ENCODE measurements around the gene GDF15.
"Not testable (repeated sequence)": the region's sequence is repeated elsewhere in the genome, so short reads cannot be mapped to it uniquely, and the experiment has no call there.

Gene GDF15

GRCh38 chr19:18385675-18386542 is at the start of gene GDF15:
Gene GDF15, plus strand, starts transcription at chr19:18386158. Its CDS starts 32 bp downstream, at chr19:18386190.
- no peak for DNase-seq (ENCODE audit: low read depth in 2 of 2)

GRCh38 chr19:18338541-18338940 is 47.4 kb upstream of the GDF15 start:
- no peak for DNase-seq (ENCODE audit: low read depth in 2 of 2)

GRCh38 chr19:18339723-18340122 is 46.2 kb upstream of the GDF15 start:
- no peak for DNase-seq (ENCODE audit: low read depth in 2 of 2)

- DNase-seq (ENCODE audit: low read depth in 2 of 2): peak; percentile 35 to 47
Measured at GRCh38 chr19:18340190-18340989, 45.6 kb upstream of the GDF15 start, which contains the start of gene PGPEP1. Gene PGPEP1, plus strand, starts transcription at chr19:18340598. Its CDS starts 84 bp downstream, at chr19:18340682.

GRCh38 chr19:18340990-18341868 is 44.7 kb upstream of the GDF15 start:
- DNase-seq (ENCODE audit: low read depth in 2 of 2): peak; percentile 38 to 43

- no peak for DNase-seq (ENCODE audit: low read depth in 2 of 2)
Measured at GRCh38 chr19:18342090-18342632, 43.8 kb upstream of the GDF15 start.

GRCh38 chr19:18344582-18344950 is 41.4 kb upstream of the GDF15 start:
- no peak for DNase-seq (ENCODE audit: low read depth in 2 of 2)

- DNase-seq (ENCODE audit: low read depth in 2 of 2): no peak
Measured at GRCh38 chr19:18345296-18345695, 40.7 kb upstream of the GDF15 start.

- DNase-seq (ENCODE audit: low read depth in 2 of 2): no peak
Measured at GRCh38 chr19:18346091-18346490, 39.9 kb upstream of the GDF15 start.

- no peak for DNase-seq (ENCODE audit: low read depth in 2 of 2)
Measured at GRCh38 chr19:18348171-18348570, 37.8 kb upstream of the GDF15 start.

- DNase-seq (ENCODE audit: low read depth in 2 of 2): not testable (repeated sequence)
Measured at GRCh38 chr19:18348818-18349339, 37.1 kb upstream of the GDF15 start.

- no peak for DNase-seq (ENCODE audit: low read depth in 2 of 2)
Measured at GRCh38 chr19:18349524-18350128, 36.3 kb upstream of the GDF15 start.

- DNase-seq (ENCODE audit: low read depth in 2 of 2): no peak
Measured at GRCh38 chr19:18350490-18350889, 35.5 kb upstream of the GDF15 start.

GRCh38 chr19:18351544-18351943 is 34.4 kb upstream of the GDF15 start:
- DNase-seq (ENCODE audit: low read depth in 2 of 2): no peak

- no peak for DNase-seq (ENCODE audit: low read depth in 2 of 2)
Measured at GRCh38 chr19:18353378-18354005, 32.5 kb upstream of the GDF15 start.

GRCh38 chr19:18354743-18355142 is 31.2 kb upstream of the GDF15 start:
- DNase-seq (ENCODE audit: low read depth in 2 of 2): not testable (repeated sequence)

- no peak for DNase-seq (ENCODE audit: low read depth in 2 of 2)
Measured at GRCh38 chr19:18357041-18357440, 28.9 kb upstream of the GDF15 start.

- no peak for DNase-seq (ENCODE audit: low read depth in 2 of 2)
Measured at GRCh38 chr19:18361646-18362045, 24.3 kb upstream of the GDF15 start.

- DNase-seq (ENCODE audit: low read depth in 2 of 2): no peak
Measured at GRCh38 chr19:18362934-18363542, 22.9 kb upstream of the GDF15 start.

- DNase-seq (ENCODE audit: low read depth in 2 of 2): no peak
Measured at GRCh38 chr19:18363787-18364186, 22.2 kb upstream of the GDF15 start.
